Calu3 (cell line): ENCODE data around the gene DGKD. TPM values are rescaled to one million over a fixed set of nuclear protein-coding genes. Genes with fewer than 3 reads are reported as not detected.
A peak's percentile ranks its signal among the peaks of the same experiment; 100 is the strongest.

Experiments used
- BruUV-seq: library from RNA; stranded (reverse); fragments of 400-500 nt; replicated peaks from 2 replicates; lab custom pipeline; 2021; lab: Mats Ljungman, UMichigan
- CTCF ChIA-PET: fragments of 300-600 bp; sonication (Branson Sonifier 250); formaldehyde crosslinking; loops from one replicate; lab custom pipeline; 2022; ENCODE audit warnings: antibody characterized with exemption; lab: Charles Lee
- DNase-seq: peaks from one replicate; pipeline ENCODE4 v3.0.0; 2022
- H3K27ac Mint-ChIP-seq: one replicate; pipeline ENCODE4 v1.8.0; 2022; ENCODE audit warnings: mixed read lengths; ENCODE audit not compliant: unreplicated experiment
- H3K27me3 Mint-ChIP-seq: one replicate; pipeline ENCODE4 v1.8.0; 2022; ENCODE audit warnings: mixed read lengths; ENCODE audit not compliant: unreplicated experiment
- H3K36me3 Mint-ChIP-seq: one replicate; pipeline ENCODE4 v1.8.0; 2022; ENCODE audit warnings: mild to moderate bottlenecking, moderate library complexity, mixed read lengths; ENCODE audit not compliant: insufficient read depth, unreplicated experiment
- H3K4me1 Mint-ChIP-seq: one replicate; pipeline ENCODE4 v1.8.0; 2022; ENCODE audit warnings: mild to moderate bottlenecking, low read depth, mixed read lengths; ENCODE audit not compliant: unreplicated experiment
- H3K4me3 Mint-ChIP-seq: one replicate; pipeline ENCODE4 v1.8.0; 2022; ENCODE audit warnings: mild to moderate bottlenecking, low read depth, moderate library complexity, mixed read lengths; ENCODE audit not compliant: unreplicated experiment
- H3K9me3 Mint-ChIP-seq: one replicate; pipeline ENCODE4 v1.8.0; 2022; ENCODE audit warnings: low read depth, mixed read lengths; ENCODE audit not compliant: unreplicated experiment
- intact Hi-C: fragments of 100-400 bp; cut with micrococcal nuclease; formaldehyde crosslinking; loops from one replicate; pipeline ENCODE4 v1.10.0; 2022; ENCODE audit not compliant: unreplicated experiment
- total RNA-seq: library from RNA; stranded (reverse); gene quantifications from 2 replicates; pipeline ENCODE4 v1.2.3, GENCODE V29; 2022
- TF ChIP-seq, protein P1 (sequence below): fragments of 200-600 bp; IDR thresholded peaks from one replicate; pipeline ENCODE4 v1.8.0; 2022; ENCODE audit warnings: antibody characterized with exemption; ENCODE audit not compliant: unreplicated experiment

Gene DGKD
- total RNA-seq, 1 experiment from 2014 or later = 26.5 TPM

GRCh38 chr2:233321166-233321565 is 33.1 kb upstream of the DGKD start:
- H3K9me3 Mint-ChIP-seq = no peaks in the 10 kb centered on the region
- intact Hi-C loops = no loop called here
- H3K4me3 Mint-ChIP-seq = no peak overlapping the region
- peaks cover 57% of the 10 kb centered on the region for H3K27me3 Mint-ChIP-seq
- no peaks in the 10 kb centered on the region for H3K36me3 Mint-ChIP-seq
- TF ChIP-seq, protein P1, sequence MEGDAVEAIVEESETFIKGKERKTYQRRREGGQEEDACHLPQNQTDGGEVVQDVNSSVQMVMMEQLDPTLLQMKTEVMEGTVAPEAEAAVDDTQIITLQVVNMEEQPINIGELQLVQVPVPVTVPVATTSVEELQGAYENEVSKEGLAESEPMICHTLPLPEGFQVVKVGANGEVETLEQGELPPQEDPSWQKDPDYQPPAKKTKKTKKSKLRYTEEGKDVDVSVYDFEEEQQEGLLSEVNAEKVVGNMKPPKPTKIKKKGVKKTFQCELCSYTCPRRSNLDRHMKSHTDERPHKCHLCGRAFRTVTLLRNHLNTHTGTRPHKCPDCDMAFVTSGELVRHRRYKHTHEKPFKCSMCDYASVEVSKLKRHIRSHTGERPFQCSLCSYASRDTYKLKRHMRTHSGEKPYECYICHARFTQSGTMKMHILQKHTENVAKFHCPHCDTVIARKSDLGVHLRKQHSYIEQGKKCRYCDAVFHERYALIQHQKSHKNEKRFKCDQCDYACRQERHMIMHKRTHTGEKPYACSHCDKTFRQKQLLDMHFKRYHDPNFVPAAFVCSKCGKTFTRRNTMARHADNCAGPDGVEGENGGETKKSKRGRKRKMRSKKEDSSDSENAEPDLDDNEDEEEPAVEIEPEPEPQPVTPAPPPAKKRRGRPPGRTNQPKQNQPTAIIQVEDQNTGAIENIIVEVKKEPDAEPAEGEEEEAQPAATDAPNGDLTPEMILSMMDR = no peak
- no peak overlapping the region for H3K27ac Mint-ChIP-seq
- no peak for DNase-seq
- no peaks in the 10 kb centered on the region for H3K4me1 Mint-ChIP-seq
- CTCF ChIA-PET = no interaction called here
- no TSS peak for BruUV-seq

DNA sequence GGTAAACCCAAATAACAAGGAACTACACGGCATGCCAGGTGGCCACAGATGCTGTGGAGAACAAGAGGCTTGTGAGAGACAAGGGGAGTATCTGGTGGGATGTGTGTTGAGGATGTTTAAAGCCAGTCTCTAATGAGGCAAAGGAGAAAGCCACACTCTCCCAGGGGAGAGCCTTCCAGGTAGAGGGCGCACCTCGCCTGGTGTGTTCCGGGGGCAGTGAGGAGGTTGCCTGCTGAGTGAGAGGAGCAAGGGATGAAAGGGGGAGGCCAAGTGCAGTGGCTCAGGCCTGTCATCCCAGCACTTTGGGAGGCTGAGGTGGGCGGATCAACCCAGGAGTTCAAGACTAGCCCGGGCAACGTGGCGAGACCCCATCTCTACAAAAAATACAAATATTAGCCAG is 30.4 kb upstream of the DGKD start:
- H3K27me3 Mint-ChIP-seq = peaks cover 47% of the 10 kb centered on the region
- BruUV-seq = no TSS peak
- peak; percentile 10 for DNase-seq
- CTCF ChIA-PET = interaction anchor here (0.7 kb wide), 1 partner anchor 17 kb away, joined by 3 read pairs; no protein-coding TSS in a partner anchor
- H3K27ac Mint-ChIP-seq = no peak overlapping the region
- TF ChIP-seq, protein P1 = no peak
- H3K4me3 Mint-ChIP-seq = no peak overlapping the region
- no peaks in the 10 kb centered on the region for H3K9me3 Mint-ChIP-seq
- H3K36me3 Mint-ChIP-seq = no peaks in the 10 kb centered on the region
- H3K4me1 Mint-ChIP-seq = no peaks in the 10 kb centered on the region
- intact Hi-C loops = no loop called here

- no peak overlapping the region for H3K4me3 Mint-ChIP-seq
- DNase-seq = no peak
These were observed 29.0 kb upstream of the DGKD start for GRCh38 chr2:233325256-233325655.

GRCh38 chr2:233325814-233326213 is 28.5 kb upstream of the DGKD start:
- Mint-ChIP-seq H3K27me3 (peaks cover 32% of the 10 kb centered on the region), H3K27ac (no peak overlapping the region), H3K4me3 (no peak overlapping the region), H3K4me1 (no peaks in the 10 kb centered on the region), H3K9me3 (no peaks in the 10 kb centered on the region), H3K36me3 (no peaks in the 10 kb centered on the region)
- CTCF ChIA-PET = interaction anchor here (0.7 kb wide), 1 partner anchor 232 kb away, joined by 7 read pairs; no protein-coding TSS in a partner anchor
- DNase-seq = no peak
- no TSS peak for BruUV-seq
- intact Hi-C loops = no loop called here
- TF ChIP-seq, protein P1 = no peak

More at GRCh38 chr2:233325256-233325655, 29.0 kb upstream of the DGKD start:
- TF ChIP-seq, protein P1 = no peak
- Mint-ChIP-seq H3K9me3 (no peaks in the 10 kb centered on the region), H3K27me3 (peaks cover 33% of the 10 kb centered on the region), H3K4me1 (no peaks in the 10 kb centered on the region), H3K27ac (no peak overlapping the region), H3K36me3 (no peaks in the 10 kb centered on the region)
- BruUV-seq = no TSS peak
- intact Hi-C loops = no loop called here
- CTCF ChIA-PET = interaction anchor here (0.7 kb wide), 1 partner anchor 483 kb away, joined by 4 read pairs; no protein-coding TSS in a partner anchor
